Measurements from ENCODE around the gene GAL3ST2.
"Not testable (repeated sequence)": the region's sequence is repeated elsewhere in the genome, so short reads cannot be mapped to it uniquely, and the experiment has no call there.

The GAL3ST2 gene

GRCh38 chr2:241815477-241816430 lies 39.1 kb downstream of the GAL3ST2 start:
- no peak overlapping the region for H3K27ac ChIP-seq
- no peak for DNase-seq (ENCODE audit: low read depth, low spot score)

DNA sequence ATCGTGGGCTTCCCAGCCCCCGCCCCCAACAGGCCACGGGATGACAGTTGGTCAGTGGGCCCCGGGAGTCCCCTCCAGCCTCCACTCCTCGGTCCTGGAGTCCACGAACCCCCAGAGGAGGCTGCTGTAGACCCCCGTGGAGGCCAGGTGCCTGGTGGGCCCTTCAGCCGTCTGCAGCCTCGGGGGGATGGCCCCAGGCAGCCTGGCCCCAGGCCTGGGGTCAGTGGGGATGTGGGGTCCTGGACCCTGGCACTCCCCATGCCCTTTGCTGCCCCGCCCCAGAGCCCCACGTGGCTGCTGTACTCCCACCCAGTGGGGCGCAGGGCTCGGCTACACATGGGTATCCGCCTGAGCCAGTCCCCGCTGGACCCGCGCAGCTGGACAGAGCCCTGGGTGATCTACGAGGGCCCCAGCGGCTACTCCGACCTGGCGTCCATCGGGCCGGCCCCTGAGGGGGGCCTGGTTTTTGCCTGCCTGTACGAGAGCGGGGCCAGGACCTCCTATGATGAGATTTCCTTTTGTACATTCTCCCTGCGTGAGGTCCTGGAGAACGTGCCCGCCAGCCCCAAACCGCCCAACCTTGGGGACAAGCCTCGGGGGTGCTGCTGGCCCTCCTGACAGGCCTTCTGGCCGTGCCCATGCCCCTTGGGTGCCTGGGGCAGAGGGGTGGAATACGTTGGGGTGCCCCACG lies 40.0 kb downstream of the GAL3ST2 start:
- H3K27ac ChIP-seq = no peak overlapping the region
- no peak for DNase-seq (ENCODE audit: low read depth, low spot score)

- DNase-seq (ENCODE audit: low read depth, low spot score) = no peak
- H3K27ac ChIP-seq = no peak overlapping the region
Measured at GRCh38 chr2:241817126-241817820, 40.7 kb downstream of the GAL3ST2 start.

DNA sequence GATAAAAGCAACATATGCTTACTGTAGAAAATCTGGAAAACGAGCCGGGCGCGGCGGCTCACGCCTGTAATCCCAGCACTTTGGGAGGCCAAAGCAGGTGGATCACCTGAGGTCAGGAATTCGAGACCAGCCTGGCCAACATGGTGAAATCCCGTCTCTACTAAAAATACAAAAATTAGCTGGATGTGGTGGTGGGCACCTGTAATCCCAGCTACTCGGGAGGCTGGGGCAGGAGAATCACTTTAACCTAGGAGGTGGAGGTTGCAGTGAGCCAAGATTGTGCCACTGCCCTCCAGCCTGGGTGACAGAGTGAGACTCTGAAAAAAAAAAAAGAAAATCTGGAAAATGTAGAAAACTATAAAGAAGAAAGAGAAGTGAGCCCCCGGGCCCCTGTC lies 41.2 kb downstream of the GAL3ST2 start:
- not testable (repeated sequence) for H3K27ac ChIP-seq; DNase-seq (ENCODE audit: low read depth, low spot score)

GRCh38 chr2:241818229-241818942 lies 41.8 kb downstream of the GAL3ST2 start:
- no peak for DNase-seq (ENCODE audit: low read depth, low spot score)
- H3K27ac ChIP-seq = no peak overlapping the region

DNA sequence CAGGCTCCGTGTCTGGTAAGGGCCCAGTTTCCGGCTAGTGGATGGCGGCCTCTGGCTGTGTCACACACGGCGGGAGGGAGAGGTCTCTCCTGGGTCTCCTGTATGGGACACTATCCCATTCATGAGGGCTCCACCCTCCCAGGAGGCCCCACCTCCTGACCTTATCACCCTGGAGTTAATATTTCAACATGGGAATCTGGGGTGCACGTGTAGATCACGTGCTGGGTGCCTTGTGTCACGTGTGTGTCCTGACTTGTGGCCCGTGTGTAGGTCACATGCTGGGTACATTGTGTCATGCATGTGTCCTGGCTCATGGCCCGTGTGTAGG lies 42.3 kb downstream of the GAL3ST2 start:
- no peak overlapping the region for H3K27ac ChIP-seq
- DNase-seq (ENCODE audit: low read depth, low spot score) = no peak

GRCh38 chr2:241819947-241820624 lies 43.5 kb downstream of the GAL3ST2 start:
- H3K27ac ChIP-seq; DNase-seq (ENCODE audit: low read depth, low spot score): not testable (repeated sequence)

DNA sequence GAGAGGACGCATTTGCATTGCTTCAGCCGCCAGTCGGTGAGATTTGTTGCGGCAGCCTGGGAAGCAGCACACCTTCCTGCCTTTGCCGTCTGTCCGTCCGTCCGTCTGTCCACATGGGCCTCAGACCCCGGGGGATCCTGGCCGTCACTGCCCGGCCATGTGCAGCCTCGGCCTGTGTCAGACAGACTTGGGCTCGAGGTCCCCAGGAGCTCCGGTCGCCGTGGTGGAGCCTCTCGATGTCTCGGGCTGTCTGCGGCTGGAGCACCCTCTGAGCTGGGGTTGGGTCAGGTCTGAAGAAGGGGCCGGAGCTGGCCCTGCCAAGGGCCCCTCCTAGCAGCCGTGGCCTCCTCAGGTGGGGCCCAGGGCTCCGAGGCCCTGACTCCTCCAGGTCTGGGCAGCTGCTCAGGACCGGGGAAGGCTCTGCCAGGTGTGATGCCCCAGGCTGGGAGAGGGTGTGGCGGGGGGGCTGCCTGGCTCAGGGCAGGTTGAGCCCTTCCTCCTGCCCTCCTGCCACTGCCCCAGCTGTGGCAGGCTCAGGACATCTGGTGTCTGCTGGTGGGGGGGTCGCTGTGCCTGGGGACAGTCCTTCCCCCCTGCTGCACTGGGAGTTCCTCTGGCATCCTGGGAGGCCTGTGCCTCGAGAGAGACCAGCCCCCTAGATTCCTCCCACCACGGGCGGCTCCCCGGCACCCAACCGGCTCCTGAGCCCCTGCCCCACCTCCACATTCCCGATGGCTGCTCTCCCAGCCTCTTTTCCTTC lies 44.2 kb downstream of the GAL3ST2 start:
- DNase-seq (ENCODE audit: low read depth, low spot score) = no peak
- H3K27ac ChIP-seq = no peak overlapping the region

- no peak overlapping the region for H3K27ac ChIP-seq
- DNase-seq (ENCODE audit: low read depth, low spot score) = no peak
Measured at GRCh38 chr2:241821460-241822263, 45.0 kb downstream of the GAL3ST2 start.

DNA sequence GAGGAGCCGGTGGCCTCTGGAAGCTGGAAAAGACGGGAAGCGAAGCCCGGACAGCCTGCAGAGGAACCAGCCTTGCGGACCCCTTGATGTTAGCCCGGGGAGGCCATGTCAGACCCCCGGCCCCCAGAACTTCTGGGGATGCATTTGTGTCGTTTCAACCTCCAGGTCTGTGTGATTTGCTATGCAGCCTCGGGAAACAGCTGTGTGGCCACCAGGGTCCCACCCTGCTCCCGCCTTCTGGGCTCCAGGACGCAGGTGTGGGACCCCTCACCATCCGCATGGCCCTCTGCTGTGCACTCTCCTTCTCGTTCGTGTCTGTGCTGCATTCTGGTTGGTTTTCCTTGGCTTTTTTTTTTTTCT lies 45.6 kb downstream of the GAL3ST2 start:
- DNase-seq (ENCODE audit: low read depth, low spot score) = no peak
- H3K27ac ChIP-seq = no peak overlapping the region

DNA sequence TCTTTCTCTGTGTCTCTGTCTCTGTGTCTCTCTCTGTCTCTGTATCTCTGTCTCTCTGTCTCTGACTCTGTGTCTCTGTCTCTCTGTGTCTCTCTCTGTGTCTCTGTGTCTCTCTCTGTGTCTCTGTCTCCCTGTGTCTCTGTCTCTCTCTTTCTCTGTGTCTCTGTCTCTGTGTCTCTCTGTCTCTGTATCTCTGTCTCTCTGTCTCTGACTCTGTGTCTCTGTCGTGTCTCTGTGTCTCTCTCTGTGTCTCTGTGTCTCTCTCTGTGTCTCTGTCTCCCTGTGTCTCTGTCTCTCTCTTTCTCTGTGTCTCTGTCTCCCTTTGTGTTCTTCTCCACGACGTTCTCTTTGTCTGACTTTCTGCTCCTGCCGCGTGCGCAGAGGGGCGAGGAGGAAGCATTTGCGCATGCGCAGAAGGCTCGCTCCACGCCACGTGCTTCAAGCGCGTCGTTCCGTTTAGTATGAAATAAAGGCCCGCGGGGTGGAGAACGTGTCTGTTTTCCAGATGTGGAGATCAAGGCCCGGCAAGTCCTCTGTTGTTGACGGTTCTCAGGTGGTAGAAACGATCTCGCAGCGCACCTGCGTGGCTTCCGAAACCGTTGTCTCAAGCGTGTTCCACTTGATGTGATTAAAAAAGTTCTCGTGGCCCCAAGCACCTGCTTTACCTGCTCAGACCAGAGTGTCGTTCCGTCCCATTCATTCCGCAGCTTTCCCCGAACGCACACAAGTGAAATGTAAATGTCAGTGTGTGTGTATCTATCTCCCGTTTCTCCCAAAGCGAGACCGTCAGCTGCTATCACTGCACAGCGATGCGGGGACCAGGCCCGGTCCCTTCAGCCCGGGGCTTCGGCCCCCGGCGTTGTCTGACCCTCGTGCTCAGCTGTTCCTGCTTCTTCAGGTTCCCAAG lies 47.2 kb downstream of the GAL3ST2 start:
- DNase-seq (ENCODE audit: low read depth, low spot score); H3K27ac ChIP-seq: not testable (repeated sequence)

DNA sequence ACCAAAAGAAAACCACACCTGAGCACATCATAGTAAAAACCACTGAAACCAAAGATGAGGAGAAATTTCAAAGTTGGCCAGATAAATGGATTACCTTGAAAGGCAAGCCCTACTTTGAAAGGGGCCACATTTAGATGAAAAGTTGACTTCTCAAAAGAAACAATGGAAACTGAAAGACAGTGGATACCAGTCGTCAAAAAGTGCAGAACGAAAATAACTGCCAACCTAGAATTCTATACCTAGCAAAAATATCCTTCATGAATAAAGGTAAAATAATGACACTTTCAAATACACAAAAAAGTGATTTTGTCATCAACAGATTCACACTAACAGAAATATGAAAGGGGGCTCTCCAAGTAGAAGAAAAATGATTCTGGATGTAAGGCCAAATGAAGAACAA lies 50.8 kb downstream of the GAL3ST2 start:
- DNase-seq (ENCODE audit: low read depth, low spot score) = no peak
- no peak overlapping the region for H3K27ac ChIP-seq

DNA sequence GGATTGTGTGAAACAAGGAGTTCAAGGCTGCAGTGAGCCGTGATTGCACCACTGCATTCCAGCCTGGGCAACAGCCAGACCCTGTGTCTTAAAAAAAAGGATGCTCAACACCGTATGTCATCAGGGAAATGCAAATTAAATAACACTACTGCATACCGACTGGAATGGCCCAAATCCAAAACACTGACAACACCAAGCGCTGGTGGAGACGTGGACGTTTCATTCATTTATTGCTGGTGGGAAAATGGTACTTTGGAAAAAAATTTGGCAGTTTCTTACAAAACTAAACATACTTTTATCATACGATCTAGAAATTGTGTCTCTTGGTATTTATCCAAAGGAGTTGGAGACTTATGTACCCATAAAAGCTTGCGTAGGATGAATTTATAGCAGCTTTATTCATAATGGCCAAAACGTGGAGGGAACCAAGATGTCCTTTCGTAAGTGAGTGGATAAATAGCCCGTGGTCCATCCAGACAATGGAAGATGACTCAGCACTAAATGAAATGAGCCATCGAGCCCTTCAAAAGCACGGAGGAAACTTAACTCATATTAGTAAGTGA lies 56.6 kb downstream of the GAL3ST2 start:
- DNase-seq (ENCODE audit: low read depth, low spot score) = no peak
- H3K27ac ChIP-seq = no peak overlapping the region

- H3K27ac ChIP-seq; DNase-seq (ENCODE audit: low read depth, low spot score): not testable (repeated sequence)
Measured at GRCh38 chr2:241833756-241834526, 57.3 kb downstream of the GAL3ST2 start.

GRCh38 chr2:241834527-241835210 lies 58.0 kb downstream of the GAL3ST2 start:
- DNase-seq (ENCODE audit: low read depth, low spot score) = no peak
- H3K27ac ChIP-seq = no peak overlapping the region

DNA sequence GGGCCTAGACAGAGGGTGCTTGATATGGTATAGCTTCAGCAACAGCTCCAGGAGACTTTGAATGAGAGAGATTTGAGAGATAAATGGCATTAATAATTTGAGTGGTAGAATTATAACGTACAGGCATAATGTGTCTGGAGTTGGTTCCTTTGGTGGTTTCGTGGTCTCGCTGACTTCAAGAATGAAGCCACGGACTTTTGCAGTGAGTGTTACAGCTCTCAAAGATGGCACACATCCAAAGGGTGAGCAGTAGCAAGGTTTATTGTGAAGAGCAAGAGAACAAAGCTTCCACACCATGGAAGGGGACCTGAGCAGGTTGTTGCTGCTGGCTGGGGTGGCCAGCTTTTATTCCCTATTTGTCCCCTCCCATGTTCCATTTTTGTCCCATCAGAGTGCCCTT lies 59.0 kb downstream of the GAL3ST2 start:
- DNase-seq (ENCODE audit: low read depth, low spot score) = no peak
- no peak overlapping the region for H3K27ac ChIP-seq

Measured in epithelial cell of prostate (primary cell).